H54 (cell line): ENCODE data around the gene ZMYND15.
A peak's percentile ranks its signal among the peaks of the same experiment; 100 is the strongest.
"Not testable (repeated sequence)": the region's sequence is repeated elsewhere in the genome, so short reads cannot be mapped to it uniquely, and the experiment has no call there.

Source experiments
- DNase-seq: peaks from one replicate; pipeline ENCODE4 v3.0.0; 2011; ENCODE audit warnings: low spot score, mixed read lengths; ENCODE audit not compliant: insufficient read length
- FAIRE-seq: peaks from 3 replicates; lab custom pipeline; 2011; peaks lifted over from hg19 to GRCh38; lab: Jason Lieb, UNC
- POLR2A ChIP-seq: IDR thresholded peaks from 2 replicates; pipeline ENCODE4 v1.6.1; 2011; ENCODE audit warnings: low read depth, mild to moderate bottlenecking, low read length

The ZMYND15 gene

GRCh38 chr17:4709794-4710692 is 29.6 kb upstream of the ZMYND15 start, which contains the start of gene ARRB2:
ARRB2 (plus strand) TSS chr17:4710632; CDS start chr17:4710722, 90 bp downstream.
- DNase-seq (peak; percentile 97), FAIRE-seq (no peak)
- TF ChIP-seq POLR2A, result peak; percentile 58

DNA sequence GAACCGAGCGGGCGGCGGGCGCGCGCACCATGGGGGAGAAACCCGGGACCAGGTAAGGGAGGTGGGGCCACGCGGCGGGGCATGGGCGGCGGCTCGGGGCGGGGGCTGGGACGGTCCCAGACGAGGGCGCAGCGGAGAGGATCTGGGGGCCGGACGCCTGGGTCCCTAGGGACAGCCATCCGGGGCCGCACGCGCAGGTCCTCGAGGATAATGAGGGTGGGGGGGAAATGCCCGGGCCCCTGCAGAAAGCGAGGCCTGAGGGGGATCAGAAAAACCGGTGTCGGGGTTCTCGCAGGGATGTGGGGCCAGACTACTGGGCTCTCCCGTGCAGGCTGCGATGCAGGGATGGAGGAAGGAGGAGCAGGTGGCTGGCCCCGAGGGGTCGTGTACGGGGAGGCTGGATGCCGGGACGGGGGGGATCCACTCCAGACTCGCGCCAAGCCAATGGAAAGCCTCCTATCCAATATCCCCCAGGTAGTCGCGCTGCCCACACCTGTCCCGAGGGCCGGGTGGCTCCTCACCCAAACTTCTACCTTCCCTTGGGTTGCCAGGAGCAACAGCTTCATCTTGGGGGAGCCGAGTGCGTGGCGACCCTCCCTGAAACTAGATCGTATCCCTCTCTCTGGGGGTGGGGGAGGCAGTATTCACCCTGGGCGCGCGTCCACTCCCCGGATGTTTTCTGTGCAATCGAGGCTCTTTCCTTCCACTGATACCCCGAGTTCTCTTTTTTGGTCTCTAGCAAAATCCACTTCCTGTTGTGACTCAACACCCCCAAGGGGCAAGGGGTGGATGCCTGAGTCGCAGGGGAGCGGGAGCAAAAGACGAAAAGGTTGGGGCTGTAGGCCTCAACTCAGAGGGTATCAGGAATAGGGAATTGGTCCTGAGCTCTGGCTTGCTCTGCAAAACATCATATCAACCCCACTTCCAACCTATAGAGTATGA is 28.7 kb upstream of the ZMYND15 start:
- DNase-seq (no peak), FAIRE-seq (no peak)
- no peak for TF ChIP-seq POLR2A

DNA sequence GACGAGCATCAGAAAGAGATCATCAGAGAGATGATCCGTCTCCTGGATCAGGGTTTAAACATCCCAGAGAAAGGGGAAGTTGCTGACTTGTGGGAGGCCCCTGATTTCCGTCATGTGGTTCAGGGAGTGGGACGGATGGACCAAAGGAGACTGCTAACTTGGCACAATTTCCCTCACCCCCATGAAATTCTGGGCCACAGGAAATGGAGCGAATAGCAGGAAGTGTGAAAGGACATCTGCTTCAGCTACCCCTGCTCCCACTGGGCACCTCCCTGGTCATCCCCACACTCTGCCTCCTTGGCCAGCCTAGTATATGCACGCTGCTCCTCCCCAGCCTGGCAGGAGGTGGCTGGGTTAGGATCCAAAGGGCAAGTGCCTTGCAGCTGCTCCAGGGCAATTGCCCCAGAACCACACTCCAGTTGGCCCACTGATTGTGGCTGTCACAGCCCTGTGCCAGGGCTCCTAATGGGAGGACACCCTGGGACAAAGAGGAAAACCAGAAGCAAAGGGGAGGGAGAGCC is 27.9 kb upstream of the ZMYND15 start:
- no peak for FAIRE-seq

DNA sequence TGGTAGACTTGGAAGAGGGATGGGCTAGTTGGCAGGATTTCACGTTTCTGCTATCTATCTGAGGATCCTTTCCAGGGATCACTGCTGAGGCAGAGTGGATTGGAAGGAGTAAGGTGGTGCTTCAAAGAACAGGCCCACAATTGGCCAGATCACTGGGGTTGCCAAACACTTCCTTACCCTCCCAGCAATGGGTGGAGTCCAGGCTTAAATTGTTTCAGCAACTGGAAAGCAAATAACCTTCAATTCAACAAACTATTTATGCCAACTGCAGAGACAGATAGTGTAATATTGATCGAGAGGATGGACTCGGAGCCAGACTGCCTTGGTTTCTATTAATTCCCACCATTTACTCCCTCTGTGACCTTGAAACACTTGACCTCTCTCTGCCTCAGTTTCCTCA is 27.1 kb upstream of the ZMYND15 start:
- no peak for TF ChIP-seq POLR2A
- FAIRE-seq (no peak), DNase-seq (no peak)

More for the DNA sequence above, 27.9 kb upstream of the ZMYND15 start:
- no peak for TF ChIP-seq POLR2A
- DNase-seq, result no peak

- not testable (repeated sequence) for FAIRE-seq, DNase-seq
These were observed 25.1 kb upstream of the ZMYND15 start for GRCh38 chr17:4714340-4715062.

- DNase-seq, result no peak
- FAIRE-seq, result no peak
- TF ChIP-seq POLR2A, result no peak
These were observed 24.4 kb upstream of the ZMYND15 start for GRCh38 chr17:4715063-4715744.

- no peak for TF ChIP-seq POLR2A
- no peak for FAIRE-seq
- DNase-seq, result no peak
These were observed 23.6 kb upstream of the ZMYND15 start for GRCh38 chr17:4716081-4716480.

GRCh38 chr17:4717791-4718190 is 21.8 kb upstream of the ZMYND15 start:
- TF ChIP-seq POLR2A, result no peak
- DNase-seq, result no peak
- no peak for FAIRE-seq

GRCh38 chr17:4718276-4718675 is 21.4 kb upstream of the ZMYND15 start:
- no peak for TF ChIP-seq POLR2A
- FAIRE-seq (no peak), DNase-seq (no peak)

DNA sequence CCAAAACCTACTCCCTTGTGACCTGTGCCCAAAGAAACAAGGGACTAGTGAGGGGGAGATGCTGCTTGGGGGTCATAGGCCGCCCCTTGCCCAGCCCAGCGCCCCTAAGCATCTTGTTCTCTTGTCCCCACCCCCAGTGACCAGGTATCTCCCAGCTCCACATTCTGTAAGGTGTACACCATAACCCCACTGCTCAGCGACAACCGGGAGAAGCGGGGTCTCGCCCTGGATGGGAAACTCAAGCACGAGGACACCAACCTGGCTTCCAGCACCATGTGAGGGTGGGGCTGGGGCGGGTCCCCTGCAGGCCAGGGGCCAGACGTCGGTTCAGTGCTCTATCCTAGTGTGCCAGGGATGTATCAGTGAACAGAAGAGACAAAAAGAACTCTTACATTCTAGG is 20.5 kb upstream of the ZMYND15 start:
- TF ChIP-seq POLR2A, result no peak

DNA sequence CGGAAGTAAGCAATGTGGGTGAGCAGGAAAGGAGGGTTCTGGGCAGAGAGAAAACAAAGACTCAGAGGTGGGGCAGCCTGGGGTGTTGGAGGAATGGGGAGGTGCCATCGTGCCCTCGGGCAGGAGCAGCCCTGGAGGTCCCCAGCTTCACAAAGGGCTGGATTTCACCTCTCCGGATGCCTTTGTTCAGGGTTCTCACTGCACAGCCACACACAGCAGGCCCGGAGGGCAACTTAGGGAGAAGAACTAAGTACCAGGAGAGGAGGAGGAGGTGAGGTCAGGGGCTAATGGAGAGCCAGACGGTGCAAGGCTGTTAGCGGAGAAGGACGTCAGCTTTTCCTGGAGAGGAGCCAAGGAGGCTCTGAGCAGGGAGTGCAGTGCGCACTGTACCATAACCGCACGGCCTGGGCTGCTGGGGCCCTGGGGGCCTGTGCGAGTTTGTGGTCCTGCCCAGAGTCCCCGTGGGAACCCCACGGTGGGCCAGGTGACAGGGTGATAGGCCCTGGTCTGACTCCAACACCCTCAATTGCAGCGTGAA is 19.9 kb upstream of the ZMYND15 start:
- FAIRE-seq (no peak), DNase-seq (no peak)
- no peak for TF ChIP-seq POLR2A

More for the DNA sequence above, 20.5 kb upstream of the ZMYND15 start:
- DNase-seq, result no peak
- no peak for FAIRE-seq

GRCh38 chr17:4720787-4721186 is 18.8 kb upstream of the ZMYND15 start:
- DNase-seq (no peak), FAIRE-seq (no peak)
- TF ChIP-seq POLR2A, result no peak
